ENCODE data around the gene NDUFAF7.

GRCh38 chr2:37297632-37298031, 66.2 kb downstream of the NDUFAF7 start:
- TF ChIP-seq CTCF (IDR thresholded peaks at IDR 0.05; ENCODE audit: poor library complexity, severe bottlenecking), result no peak
- no peak for TF ChIP-seq RAD21 (conservative IDR thresholded peaks at IDR 0.05)
- TF ChIP-seq EZH2 (IDR thresholded peaks at IDR 0.05; ENCODE audit: borderline replicate concordance, insufficient read depth, low read length, poor library complexity, severe bottlenecking), result no peak
- TF ChIP-seq POLR2AphosphoS5 (IDR thresholded peaks at IDR 0.05), result no peak
- no peak for TF ChIP-seq REST (IDR thresholded peaks at IDR 0.05; ENCODE audit: borderline replicate concordance)

Data from neural cell (in vitro differentiated cells).